ENCODE data around the gene AGAP1.

GRCh38 chr2:236113948-236114347 is 620.1 kb downstream of the AGAP1 start:
- TF ChIP-seq CTCF (conservative IDR thresholded peaks at IDR 0.05; ENCODE audit: low read length) (no peak), EZH2phosphoT487 (IDR thresholded peaks at IDR 0.05; ENCODE audit: borderline replicate concordance, low read depth, low read length) (no peak)

Data from OCI-LY7 (cell line).